ENCODE results near the gene SIL1. TPM values are rescaled to one million over a fixed set of nuclear protein-coding genes. Genes with fewer than 3 reads are reported as not detected.

SIL1 gene
- total and polyA plus RNA-seq, 2 of the 13 experiments (the other 11 are each of a cell fraction or from before 2014, with no cell fraction given): 26.0 to 30.0 TPM

DNA sequence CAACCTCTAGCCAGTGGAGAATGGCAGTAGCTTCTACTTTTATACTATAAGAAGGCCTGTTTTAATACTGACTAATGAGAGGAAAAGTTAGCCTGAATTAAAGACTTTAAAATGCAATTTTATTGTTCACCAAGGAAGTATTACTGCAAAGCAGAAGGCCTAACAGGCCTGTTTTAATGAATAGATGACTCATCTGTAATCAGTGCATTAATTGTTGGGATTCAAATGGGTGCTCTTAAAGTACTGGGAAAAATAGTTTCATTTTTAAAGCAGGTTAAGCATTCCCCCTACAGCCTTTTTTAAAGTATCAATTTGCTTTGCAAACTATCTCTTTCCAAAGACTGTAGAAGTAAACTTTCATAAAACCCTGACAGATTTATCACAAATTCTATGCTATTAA, 147.7 kb downstream of the SIL1 start:
- Histone ChIP-seq H3K36me3 (replicated peaks in 1 of 2; ENCODE audit: control insufficient read depth in 1 of 2, insufficient read depth in 2 of 2, low read length in 2 of 2) (no peaks in the 10 kb centered on the region), H2AFZ (ENCODE audit: low read length) (no peak overlapping the region), H4K20me1 (ENCODE audit: insufficient read depth, low read length) (no peaks in the 10 kb centered on the region), H3K4me2 (ENCODE audit: low read depth, low read length) (no peak overlapping the region), H3K4me1 (ENCODE audit: insufficient read depth, low read length) (no peaks in the 10 kb centered on the region), H3K9ac (ENCODE audit: insufficient read depth, low read depth, low read length) (no peak overlapping the region), H3K27me3 (ENCODE audit: control insufficient read depth in 1 of 2, insufficient read depth in 2 of 2, low read length in 2 of 2) (no peaks in the 10 kb centered on the region), H3K4me3 (replicated peaks in 1 of 3; ENCODE audit: insufficient read depth in 1 of 3, low read depth in 2 of 3, low read length in 3 of 3) (no peak overlapping the region), H3K27ac (ENCODE audit: extremely low read length, insufficient read depth, low read length) (no peak overlapping the region), H3K79me2 (ENCODE audit: insufficient read depth, low read length) (no peaks in the 10 kb centered on the region), H3K9me3 (ENCODE audit: low read length) (no peaks in the 10 kb centered on the region)
- ATAC-seq (no peak), FAIRE-seq (no peak), DNase-seq (ENCODE audit: low spot score) (no peak)
- ChIA-PET POLR2A (no interaction called here), CTCF (ENCODE audit: low intra/inter-chr PET ratio, low total read pairs) (no interaction called here)
- BruUV-seq (replicated peaks): no TSS peak
- intact Hi-C loops (cut with micrococcal nuclease; ENCODE audit: unreplicated experiment): no loop called here
- in situ Hi-C loops (cut with HindIII; ENCODE audit: extremely low pct_ligation_motif_present, low pct_unique_long_range_greater_than_20kb): no loop called here
- TF ChIP-seq ZNF138 (CRISPR knock-in tag; IDR thresholded peaks at IDR 0.05; ENCODE audit: low read depth): no peak
- no peak for TF ChIP-seq ZNF3 (CRISPR knock-in tag; IDR thresholded peaks at IDR 0.05)
- TF ChIP-seq, protein P1, sequence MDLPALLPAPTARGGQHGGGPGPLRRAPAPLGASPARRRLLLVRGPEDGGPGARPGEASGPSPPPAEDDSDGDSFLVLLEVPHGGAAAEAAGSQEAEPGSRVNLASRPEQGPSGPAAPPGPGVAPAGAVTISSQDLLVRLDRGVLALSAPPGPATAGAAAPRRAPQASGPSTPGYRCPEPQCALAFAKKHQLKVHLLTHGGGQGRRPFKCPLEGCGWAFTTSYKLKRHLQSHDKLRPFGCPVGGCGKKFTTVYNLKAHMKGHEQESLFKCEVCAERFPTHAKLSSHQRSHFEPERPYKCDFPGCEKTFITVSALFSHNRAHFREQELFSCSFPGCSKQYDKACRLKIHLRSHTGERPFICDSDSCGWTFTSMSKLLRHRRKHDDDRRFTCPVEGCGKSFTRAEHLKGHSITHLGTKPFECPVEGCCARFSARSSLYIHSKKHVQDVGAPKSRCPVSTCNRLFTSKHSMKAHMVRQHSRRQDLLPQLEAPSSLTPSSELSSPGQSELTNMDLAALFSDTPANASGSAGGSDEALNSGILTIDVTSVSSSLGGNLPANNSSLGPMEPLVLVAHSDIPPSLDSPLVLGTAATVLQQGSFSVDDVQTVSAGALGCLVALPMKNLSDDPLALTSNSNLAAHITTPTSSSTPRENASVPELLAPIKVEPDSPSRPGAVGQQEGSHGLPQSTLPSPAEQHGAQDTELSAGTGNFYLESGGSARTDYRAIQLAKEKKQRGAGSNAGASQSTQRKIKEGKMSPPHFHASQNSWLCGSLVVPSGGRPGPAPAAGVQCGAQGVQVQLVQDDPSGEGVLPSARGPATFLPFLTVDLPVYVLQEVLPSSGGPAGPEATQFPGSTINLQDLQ (CRISPR knock-in tag; IDR thresholded peaks at IDR 0.05): no peak
- TF ChIP-seq, protein P2, sequence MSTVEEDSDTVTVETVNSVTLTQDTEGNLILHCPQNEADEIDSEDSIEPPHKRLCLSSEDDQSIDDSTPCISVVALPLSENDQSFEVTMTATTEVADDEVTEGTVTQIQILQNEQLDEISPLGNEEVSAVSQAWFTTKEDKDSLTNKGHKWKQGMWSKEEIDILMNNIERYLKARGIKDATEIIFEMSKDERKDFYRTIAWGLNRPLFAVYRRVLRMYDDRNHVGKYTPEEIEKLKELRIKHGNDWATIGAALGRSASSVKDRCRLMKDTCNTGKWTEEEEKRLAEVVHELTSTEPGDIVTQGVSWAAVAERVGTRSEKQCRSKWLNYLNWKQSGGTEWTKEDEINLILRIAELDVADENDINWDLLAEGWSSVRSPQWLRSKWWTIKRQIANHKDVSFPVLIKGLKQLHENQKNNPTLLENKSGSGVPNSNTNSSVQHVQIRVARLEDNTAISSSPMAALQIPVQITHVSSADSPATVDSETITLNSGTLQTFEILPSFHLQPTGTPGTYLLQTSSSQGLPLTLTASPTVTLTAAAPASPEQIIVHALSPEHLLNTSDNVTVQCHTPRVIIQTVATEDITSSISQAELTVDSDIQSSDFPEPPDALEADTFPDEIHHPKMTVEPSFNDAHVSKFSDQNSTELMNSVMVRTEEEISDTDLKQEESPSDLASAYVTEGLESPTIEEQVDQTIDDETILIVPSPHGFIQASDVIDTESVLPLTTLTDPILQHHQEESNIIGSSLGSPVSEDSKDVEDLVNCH (CRISPR knock-in tag; IDR thresholded peaks at IDR 0.05): no peak
- no peak for TF ChIP-seq ZNF713 (CRISPR knock-in tag; IDR thresholded peaks at IDR 0.05)
- TF ChIP-seq FOXA1 (IDR thresholded peaks at IDR 0.05): no peak
- TF ChIP-seq FOXA1 (CRISPR knock-in tag; IDR thresholded peaks at IDR 0.05): no peak
- TF ChIP-seq ZNF577 (CRISPR knock-in tag; IDR thresholded peaks at IDR 0.05; ENCODE audit: borderline replicate concordance, low read depth): no peak
- TF ChIP-seq ETV5 (CRISPR knock-in tag; IDR thresholded peaks at IDR 0.05; ENCODE audit: borderline replicate concordance): no peak
- TF ChIP-seq MBNL3 (CRISPR knock-in tag; conservative IDR thresholded peaks at IDR 0.05): no peak
- TF ChIP-seq GATA4 (IDR thresholded peaks at IDR 0.05; ENCODE audit: borderline replicate concordance, low read depth): no peak
- TF ChIP-seq TBX2 (CRISPR knock-in tag; IDR thresholded peaks at IDR 0.05; ENCODE audit: borderline replicate concordance): no peak
- no peak for TF ChIP-seq ZFP37 (CRISPR knock-in tag; IDR thresholded peaks at IDR 0.05; ENCODE audit: borderline replicate concordance)
- no peak for TF ChIP-seq MXI1 (IDR thresholded peaks at IDR 0.05; ENCODE audit: borderline replicate concordance, low read depth, low read length)
